PC-3 (cell line): ENCODE measurements around the gene KRT3. TPM values are rescaled to one million over a fixed set of nuclear protein-coding genes. Genes with fewer than 3 reads are reported as not detected.

Experiments
- ATAC-seq: fragments of 200-7000 bp; cut with Tn5 transposase; 2 replicates; pipeline ENCODE4 v1.9.1; 2020; ENCODE audit warnings: mild to moderate bottlenecking, moderate library complexity
- BruUV-seq: library from RNA; stranded (reverse); fragments of 400-500 nt; replicated peaks from 2 replicates; lab custom pipeline; 2021; lab: Mats Ljungman, UMichigan
- CTCF ChIA-PET: fragments of 300-600 bp; sonication (Branson Sonifier 250); formaldehyde crosslinking; loops from one replicate; lab custom pipeline; 2022; ENCODE audit warnings: antibody characterized with exemption; lab: Charles Lee
- POLR2A ChIA-PET: fragments of 300-600 bp; sonication (Branson Sonifier 250); formaldehyde crosslinking; loops from one replicate; lab custom pipeline; 2022; ENCODE audit warnings: antibody characterized with exemption; ENCODE audit not compliant: unreplicated experiment; lab: Charles Lee
- DNase-seq: peaks from one replicate; pipeline ENCODE4 v3.0.0-alpha.2; 2015
- H2AFZ ChIP-seq: fragments of 300-600 bp; sonication (generic); 2 replicates; pipeline ENCODE4 v1.6.0; 2016; ENCODE audit warnings: antibody characterized with exemption, low read length
- H3F3A ChIP-seq: fragments of 300-600 bp; sonication (generic); one replicate; pipeline ENCODE4 v1.6.0; 2017; ENCODE audit warnings: antibody characterized with exemption, low read length, control low read depth, mild to moderate bottlenecking; ENCODE audit not compliant: unreplicated experiment
- H3K27ac ChIP-seq: fragments of 300-600 bp; sonication (generic); 2 replicates; pipeline ENCODE4 v1.5.1; 2016; ENCODE audit warnings: mild to moderate bottlenecking, low read length
- H3K27me3 ChIP-seq: fragments of 300-600 bp; sonication (generic); 2 replicates; pipeline ENCODE4 v1.6.1; 2016; ENCODE audit warnings: low read length, mixed read lengths
- H3K36me3 ChIP-seq: fragments of 300-600 bp; sonication (generic); 2 replicates; pipeline ENCODE4 v1.6.1; 2016; ENCODE audit warnings: low read depth, mixed run types, low read length, mixed read lengths
- H3K4me1 ChIP-seq: fragments of 300-600 bp; sonication (generic); 2 replicates; pipeline ENCODE4 v1.5.1; 2016; ENCODE audit warnings: low read length; ENCODE audit not compliant: insufficient read depth
- H3K4me2 ChIP-seq: fragments of 300-600 bp; sonication (generic); 2 replicates; pipeline ENCODE4 v1.6.0; 2016; ENCODE audit warnings: low read length
- H3K4me3 ChIP-seq: fragments of 300-600 bp; sonication (generic); 2 replicates; pipeline ENCODE4 v1.5.1; 2016; ENCODE audit warnings: mild to moderate bottlenecking, low read length, mixed read lengths
- H3K79me2 ChIP-seq: fragments of 300-600 bp; sonication (generic); 2 replicates; pipeline ENCODE4 v1.6.1; 2017; ENCODE audit warnings: low read length, mixed read lengths
- H3K9ac ChIP-seq: fragments of 300-600 bp; sonication (generic); 2 replicates; pipeline ENCODE4 v1.6.0; 2016; ENCODE audit warnings: mild to moderate bottlenecking, low read length
- H3K9me2 ChIP-seq: fragments of 300-600 bp; sonication (generic); replicated peaks from 2 replicates; pipeline ENCODE4 v1.6.1; 2016; ENCODE audit warnings: mixed run types, low read length, mixed read lengths
- H3K9me3 ChIP-seq: fragments of 300-600 bp; sonication (generic); 2 replicates; pipeline ENCODE4 v1.6.1; 2016; ENCODE audit warnings: low read length, mixed read lengths
- H4K20me1 ChIP-seq: fragments of 300-600 bp; sonication (generic); 2 replicates; pipeline ENCODE4 v1.6.1; 2016; ENCODE audit warnings: low read length, mixed read lengths
- EZH2 ChIP-seq: fragments of 300-600 bp; sonication (generic); IDR thresholded peaks from one replicate; pipeline ENCODE4 v1.6.1; 2017; ENCODE audit warnings: antibody characterized with exemption, mild to moderate bottlenecking, low read length; ENCODE audit not compliant: unreplicated experiment
- EZH2phosphoT487 ChIP-seq: fragments of 300-600 bp; sonication (generic); IDR thresholded peaks from 2 replicates; pipeline ENCODE4 v1.6.1; 2018; ENCODE audit warnings: mild to moderate bottlenecking, antibody characterized with exemption, low read length, borderline replicate concordance
- intact Hi-C: fragments of 100-400 bp; cut with micrococcal nuclease; formaldehyde crosslinking; loops from 2 replicates; pipeline ENCODE4 v1.9.0; 2023
- total RNA-seq: library from RNA; depleted of rRNA; stranded (reverse); fragments of >200 nt; gene quantifications from 2 replicates; pipeline ENCODE4 v1.2.3, GENCODE V29; 2014
- TF ChIP-seq, protein P1 (sequence below): fragments of 300-600 bp; sonication (generic); conservative IDR thresholded peaks from 2 replicates; pipeline ENCODE4 v1.5.1; 2017; ENCODE audit warnings: antibody characterized with exemption, low read depth, mild to moderate bottlenecking, low read length

The KRT3 gene
- total RNA-seq, 1 experiment from 2014 or later = 0.33 TPM

DNA sequence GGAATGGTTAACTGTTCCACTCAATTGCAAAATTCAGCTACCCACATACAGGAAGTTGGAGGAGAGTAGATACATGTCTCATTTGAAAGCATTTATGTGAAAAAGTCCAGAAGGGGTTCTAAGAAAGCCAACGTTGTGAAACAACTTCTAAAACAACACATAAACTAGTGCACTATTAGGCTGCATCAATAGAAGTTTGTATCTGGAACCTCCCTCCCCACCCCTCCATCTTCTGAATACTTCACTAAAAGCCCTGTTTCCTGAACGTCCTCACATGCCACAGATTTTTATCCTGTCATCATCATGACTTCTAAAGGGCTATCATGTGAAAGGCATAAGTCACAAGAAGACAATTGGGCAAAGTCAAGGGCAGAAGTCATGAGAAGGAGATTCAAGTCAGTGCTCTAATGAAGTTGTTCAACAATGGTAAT is 32.7 kb upstream of the KRT3 start:
- Histone ChIP-seq H3K4me3 (no peak overlapping the region), H3K36me3 (no peaks in the 10 kb centered on the region), H3K79me2 (no peaks in the 10 kb centered on the region), H4K20me1 (no peaks in the 10 kb centered on the region), H2AFZ (no peak overlapping the region), H3F3A (no peaks in the 10 kb centered on the region), H3K4me1 (no peaks in the 10 kb centered on the region), H3K4me2 (no peak overlapping the region), H3K9me3 (no peaks in the 10 kb centered on the region), H3K27ac (no peak overlapping the region), H3K9me2 (no peaks in the 10 kb centered on the region), H3K27me3 (no peaks in the 10 kb centered on the region), H3K9ac (no peak overlapping the region)
- ChIA-PET CTCF (no interaction called here), POLR2A (no interaction called here)
- TF ChIP-seq EZH2 (no peak), EZH2phosphoT487 (no peak)
- TF ChIP-seq, protein P1, sequence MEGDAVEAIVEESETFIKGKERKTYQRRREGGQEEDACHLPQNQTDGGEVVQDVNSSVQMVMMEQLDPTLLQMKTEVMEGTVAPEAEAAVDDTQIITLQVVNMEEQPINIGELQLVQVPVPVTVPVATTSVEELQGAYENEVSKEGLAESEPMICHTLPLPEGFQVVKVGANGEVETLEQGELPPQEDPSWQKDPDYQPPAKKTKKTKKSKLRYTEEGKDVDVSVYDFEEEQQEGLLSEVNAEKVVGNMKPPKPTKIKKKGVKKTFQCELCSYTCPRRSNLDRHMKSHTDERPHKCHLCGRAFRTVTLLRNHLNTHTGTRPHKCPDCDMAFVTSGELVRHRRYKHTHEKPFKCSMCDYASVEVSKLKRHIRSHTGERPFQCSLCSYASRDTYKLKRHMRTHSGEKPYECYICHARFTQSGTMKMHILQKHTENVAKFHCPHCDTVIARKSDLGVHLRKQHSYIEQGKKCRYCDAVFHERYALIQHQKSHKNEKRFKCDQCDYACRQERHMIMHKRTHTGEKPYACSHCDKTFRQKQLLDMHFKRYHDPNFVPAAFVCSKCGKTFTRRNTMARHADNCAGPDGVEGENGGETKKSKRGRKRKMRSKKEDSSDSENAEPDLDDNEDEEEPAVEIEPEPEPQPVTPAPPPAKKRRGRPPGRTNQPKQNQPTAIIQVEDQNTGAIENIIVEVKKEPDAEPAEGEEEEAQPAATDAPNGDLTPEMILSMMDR = no peak
- BruUV-seq = no TSS peak
- DNase-seq = no peak
- no peak for ATAC-seq
- intact Hi-C loops = no loop called here

DNA sequence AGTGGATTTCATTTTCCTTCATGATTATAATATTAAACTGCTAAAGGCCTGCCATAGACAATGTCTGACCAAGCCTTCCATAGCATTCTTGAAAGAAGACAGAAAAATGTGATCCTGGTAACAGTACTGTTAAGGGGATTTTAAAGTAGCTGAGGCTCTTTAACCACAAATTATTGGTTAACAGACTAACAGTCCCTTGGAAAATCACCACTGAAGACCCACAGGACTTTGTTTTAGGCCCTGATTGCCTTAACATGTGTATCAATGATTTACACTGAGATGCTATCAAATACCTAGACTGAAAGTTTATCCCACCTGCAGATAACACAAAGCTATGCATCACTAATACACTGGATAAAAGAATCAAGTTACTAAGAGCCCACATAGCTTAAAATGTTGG is 32.2 kb upstream of the KRT3 start:
- no peak overlapping the region for H3K27ac ChIP-seq
- no peak for DNase-seq
- no peaks in the 10 kb centered on the region for H3K27me3 ChIP-seq
- H3F3A ChIP-seq = no peaks in the 10 kb centered on the region
- no peaks in the 10 kb centered on the region for H3K4me1 ChIP-seq
- H3K4me2 ChIP-seq = no peak overlapping the region
- H3K9ac ChIP-seq = no peak overlapping the region
- no peaks in the 10 kb centered on the region for H3K79me2 ChIP-seq
- CTCF ChIA-PET = no interaction called here
- BruUV-seq = no TSS peak
- no peaks in the 10 kb centered on the region for H3K36me3 ChIP-seq
- no peak overlapping the region for H2AFZ ChIP-seq
- POLR2A ChIA-PET = no interaction called here
- H4K20me1 ChIP-seq = no peaks in the 10 kb centered on the region
- no peak for ATAC-seq
- no peak overlapping the region for H3K4me3 ChIP-seq
- intact Hi-C loops = no loop called here
- TF ChIP-seq EZH2 (no peak), EZH2phosphoT487 (no peak)
- TF ChIP-seq, protein P1 = no peak
- no peaks in the 10 kb centered on the region for H3K9me2 ChIP-seq
- no peaks in the 10 kb centered on the region for H3K9me3 ChIP-seq

DNA sequence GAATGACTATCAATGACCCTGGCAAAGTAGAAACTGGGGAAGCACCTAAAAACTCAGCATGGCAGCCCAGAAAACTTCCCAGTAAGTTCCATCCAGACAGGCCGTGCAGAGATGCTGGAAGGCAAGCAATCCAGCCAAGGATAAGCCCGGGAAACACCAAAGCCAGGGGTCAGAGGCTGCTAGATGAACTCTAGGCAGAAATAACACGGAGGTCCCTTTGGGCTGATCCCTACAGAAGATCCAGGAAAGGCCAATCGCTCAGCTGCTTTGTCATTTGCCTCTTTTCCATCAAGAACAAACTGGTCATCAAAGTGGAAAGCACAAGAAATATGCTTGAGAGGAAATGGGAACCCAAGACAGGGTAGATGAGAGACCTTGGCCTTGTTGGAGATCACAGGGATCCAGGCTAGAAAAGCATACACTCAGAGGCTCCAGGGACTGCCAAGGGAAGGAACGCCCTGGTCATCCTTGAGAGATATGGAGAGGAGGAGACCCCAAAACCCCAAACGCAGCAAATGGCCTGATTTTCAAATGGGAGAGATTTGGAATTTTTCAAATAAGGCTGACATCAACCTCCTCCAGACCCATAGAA is 31.7 kb upstream of the KRT3 start:
- H4K20me1 ChIP-seq = no peaks in the 10 kb centered on the region
- H3K27ac ChIP-seq = no peak overlapping the region
- H2AFZ ChIP-seq = no peak overlapping the region
- no peak for DNase-seq
- no peaks in the 10 kb centered on the region for H3F3A ChIP-seq
- H3K36me3 ChIP-seq = no peaks in the 10 kb centered on the region
- H3K9me2 ChIP-seq = no peaks in the 10 kb centered on the region
- H3K9me3 ChIP-seq = no peaks in the 10 kb centered on the region
- no peak overlapping the region for H3K9ac ChIP-seq
- H3K4me2 ChIP-seq = no peak overlapping the region
- no peak overlapping the region for H3K4me3 ChIP-seq
- intact Hi-C loops = no loop called here
- no peaks in the 10 kb centered on the region for H3K27me3 ChIP-seq
- no TSS peak for BruUV-seq
- peaks cover under 1% of the 10 kb centered on the region; the same call in 1 of the 2 replicates for H3K4me1 ChIP-seq
- no peak for TF ChIP-seq EZH2phosphoT487
- no peak for TF ChIP-seq EZH2
- TF ChIP-seq, protein P1 = no peak
- no peaks in the 10 kb centered on the region for H3K79me2 ChIP-seq
- ChIA-PET CTCF (no interaction called here), POLR2A (no interaction called here)
- ATAC-seq = no peak
